ENCODE data around the gene CLDN34. TPM values are rescaled to one million over a fixed set of nuclear protein-coding genes. Genes with fewer than 3 reads are reported as not detected.

The CLDN34 gene
- total and polyA plus RNA-seq, 2 experiments from 2014 or later, result not detected

GRCh38 chrX:9917861-9918260 is 49.3 kb upstream of the CLDN34 start (continued):
- TF ChIP-seq ZNF462 (CRISPR knock-in tag; IDR thresholded peaks at IDR 0.05) (no peak), STAT1 (IDR thresholded peaks at IDR 0.05; ENCODE audit: unreplicated experiment) (no peak), ZNF114 (CRISPR knock-in tag; IDR thresholded peaks at IDR 0.05) (no peak), CTCF (conservative IDR thresholded peaks at IDR 0.05; ENCODE audit: low read depth in 2 of 2) (no peak)

GRCh38 chrX:9919632-9920172 is 47.5 kb upstream of the CLDN34 start:
- no peaks in the 10 kb centered on the region for H3F3A ChIP-seq (replicated peaks; ENCODE audit: low read depth)
- no peaks in the 10 kb centered on the region for H4K20me1 ChIP-seq (replicated peaks; ENCODE audit: insufficient read depth)
- no peak overlapping the region for H2AFZ ChIP-seq
- H3K79me2 ChIP-seq (replicated peaks; ENCODE audit: insufficient read depth), result no peaks in the 10 kb centered on the region
- H3K4me1 ChIP-seq (ENCODE audit: insufficient read depth), result no peaks in the 10 kb centered on the region
- Mint-ChIP-seq H3K36me3 (ENCODE audit: low read depth) (peaks cover 17% of the 10 kb centered on the region), H3K27me3 (ENCODE audit: insufficient read depth, low read depth, poor library complexity) (peaks cover 2% of the 10 kb centered on the region), H3K27ac (no peak overlapping the region), H3K4me1 (peaks cover 21% of the 10 kb centered on the region), H3K4me3 (no peak overlapping the region), H3K9me3 (no peaks in the 10 kb centered on the region; the same call in 2 of the 3 replicates)
- DNase-seq (ENCODE audit: low spot score) (no peak), ATAC-seq (no peak)
- no peaks in the 10 kb centered on the region for H3K9me2 ChIP-seq (ENCODE audit: insufficient read depth)
- H3K36me3 ChIP-seq (ENCODE audit: insufficient read depth), result no peaks in the 10 kb centered on the region
- no peak overlapping the region for H3K27ac ChIP-seq (ENCODE audit: low read depth)
- H3K4me2 ChIP-seq, result no peak overlapping the region
- no peak overlapping the region for H3K4me3 ChIP-seq
- H3K27me3 ChIP-seq (ENCODE audit: insufficient read depth), result no peaks in the 10 kb centered on the region
- TF ChIP-seq ZNF114 (CRISPR knock-in tag; IDR thresholded peaks at IDR 0.05), result no peak
- TF ChIP-seq ZNF331 (CRISPR knock-in tag; IDR thresholded peaks at IDR 0.05; ENCODE audit: low read depth), result no peak
- no peak for TF ChIP-seq STAT1 (IDR thresholded peaks at IDR 0.05; ENCODE audit: unreplicated experiment)
- TF ChIP-seq CREB1 (CRISPR knock-in tag; IDR thresholded peaks at IDR 0.05; ENCODE audit: low read depth), result no peak
- no peak for TF ChIP-seq EZH2phosphoT487 (IDR thresholded peaks at IDR 0.05; ENCODE audit: unreplicated experiment)
- TF ChIP-seq REST (IDR thresholded peaks at IDR 0.05; ENCODE audit: unreplicated experiment), result no peak
- TF ChIP-seq CTCF (conservative IDR thresholded peaks at IDR 0.05; ENCODE audit: low read depth in 2 of 2), result no peak
- TF ChIP-seq JUNB (IDR thresholded peaks at IDR 0.05; ENCODE audit: unreplicated experiment), result no peak
- TF ChIP-seq NANOG (IDR thresholded peaks at IDR 0.05; ENCODE audit: borderline replicate concordance), result no peak
